Breast epithelium (tissue), 3 donors: Measurements from ENCODE around the gene FOXN4.

Source experiments
- POLR2AphosphoS5 ChIP-seq, 3 donors: sonication (generic); formaldehyde crosslinking; IDR thresholded peaks; one replicate each; pipeline ENCODE4 v1.6.1; 2017; ENCODE audit warnings: antibody characterized with exemption in 3 of 3
- TF ChIP-seq, protein P1 (sequence below), 3 donors: fragments of 450-650 bp; IDR thresholded peaks; one replicate each; pipeline ENCODE4 v1.5.1; 2016 to 2017; ENCODE audit warnings: antibody characterized with exemption in 3 of 3, mild to moderate bottlenecking in 3 of 3, moderate library complexity in 3 of 3

DNA sequence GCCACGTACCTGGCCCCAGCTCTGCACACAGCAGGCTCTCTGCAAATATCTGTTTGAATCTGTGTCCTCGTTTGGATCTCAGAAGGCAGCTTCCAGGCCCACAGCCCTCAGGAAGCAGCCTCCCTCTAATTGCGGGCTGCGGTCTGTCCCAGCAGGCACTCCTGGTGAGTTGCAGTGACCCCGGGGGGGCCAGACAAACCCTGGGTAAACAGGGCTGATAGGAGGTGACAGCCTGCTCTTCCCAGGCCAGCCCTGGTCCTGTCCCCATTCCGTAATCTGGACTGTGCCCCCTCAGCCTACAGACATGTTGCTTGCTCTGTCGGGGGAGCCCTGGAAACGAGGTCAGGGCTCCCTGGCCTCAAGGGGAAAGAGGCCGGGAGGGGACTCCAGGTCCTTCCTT lies 2.0 kb downstream of the FOXN4 start:
- TF ChIP-seq, protein P1, sequence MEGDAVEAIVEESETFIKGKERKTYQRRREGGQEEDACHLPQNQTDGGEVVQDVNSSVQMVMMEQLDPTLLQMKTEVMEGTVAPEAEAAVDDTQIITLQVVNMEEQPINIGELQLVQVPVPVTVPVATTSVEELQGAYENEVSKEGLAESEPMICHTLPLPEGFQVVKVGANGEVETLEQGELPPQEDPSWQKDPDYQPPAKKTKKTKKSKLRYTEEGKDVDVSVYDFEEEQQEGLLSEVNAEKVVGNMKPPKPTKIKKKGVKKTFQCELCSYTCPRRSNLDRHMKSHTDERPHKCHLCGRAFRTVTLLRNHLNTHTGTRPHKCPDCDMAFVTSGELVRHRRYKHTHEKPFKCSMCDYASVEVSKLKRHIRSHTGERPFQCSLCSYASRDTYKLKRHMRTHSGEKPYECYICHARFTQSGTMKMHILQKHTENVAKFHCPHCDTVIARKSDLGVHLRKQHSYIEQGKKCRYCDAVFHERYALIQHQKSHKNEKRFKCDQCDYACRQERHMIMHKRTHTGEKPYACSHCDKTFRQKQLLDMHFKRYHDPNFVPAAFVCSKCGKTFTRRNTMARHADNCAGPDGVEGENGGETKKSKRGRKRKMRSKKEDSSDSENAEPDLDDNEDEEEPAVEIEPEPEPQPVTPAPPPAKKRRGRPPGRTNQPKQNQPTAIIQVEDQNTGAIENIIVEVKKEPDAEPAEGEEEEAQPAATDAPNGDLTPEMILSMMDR (IDR thresholded peaks at IDR 0.05): no peak
- no peak for TF ChIP-seq POLR2AphosphoS5 (IDR thresholded peaks at IDR 0.05)
